HepG2 (cell line): ENCODE measurements around the gene CELF5. TPM values are rescaled to one million over a fixed set of nuclear protein-coding genes. Genes with fewer than 3 reads are reported as not detected.
A peak's percentile ranks its signal among the peaks of the same experiment; 100 is the strongest.

Experiments used
- AGO2 ChIP-seq: fragments of 200-400 bp; formaldehyde crosslinking; optimal IDR thresholded peaks from 2 replicates; pipeline ENCODE3; 2017; ENCODE audit warnings: mild to moderate bottlenecking, low read depth, low read length, moderate library complexity
- ATAD3A ChIP-seq: sonication (generic); formaldehyde crosslinking; IDR thresholded peaks from 2 replicates; pipeline ENCODE4 v1.4.0; 2020; ENCODE audit warnings: missing genetic modification reagents
- BCL6 ChIP-seq: IDR thresholded peaks from 2 replicates; pipeline ENCODE4 v1.6.1; 2016; ENCODE audit warnings: missing genetic modification reagents, missing compliant biosample characterization
- BCLAF1 ChIP-seq: fragments of 450-650 bp; IDR thresholded peaks from 2 replicates; pipeline ENCODE4 v1.6.1; 2017; ENCODE audit warnings: mild to moderate bottlenecking
- CCAR2 ChIP-seq: fragments of 200-400 bp; formaldehyde crosslinking; optimal IDR thresholded peaks from 2 replicates; pipeline ENCODE3; 2018; ENCODE audit warnings: low read depth, mild to moderate bottlenecking, low read length, moderate library complexity
- DMAP1 ChIP-seq: IDR thresholded peaks from 2 replicates; pipeline ENCODE4 v1.6.1; 2016
- GABPB1 ChIP-seq: IDR thresholded peaks from 2 replicates; pipeline ENCODE4 v1.6.1; 2016; ENCODE audit warnings: mild to moderate bottlenecking, missing genetic modification reagents, moderate library complexity, missing compliant biosample characterization
- ISL2 ChIP-seq: sonication (generic); formaldehyde crosslinking; IDR thresholded peaks from 2 replicates; pipeline ENCODE4 v1.5.0; 2020; ENCODE audit warnings: missing genetic modification reagents
- KDM3A ChIP-seq: IDR thresholded peaks from 2 replicates; pipeline ENCODE4 v1.6.1; 2018; ENCODE audit warnings: low read depth, missing compliant biosample characterization
- PRDM4 ChIP-seq: sonication (generic); formaldehyde crosslinking; IDR thresholded peaks from 2 replicates; pipeline ENCODE4 v1.9.0; 2021; ENCODE audit warnings: missing genetic modification reagents, borderline replicate concordance
- SMAD3 ChIP-seq: sonication (generic); formaldehyde crosslinking; IDR thresholded peaks from 2 replicates; pipeline ENCODE4 v1.4.0; 2020; ENCODE audit warnings: missing genetic modification reagents
- SMAD9 ChIP-seq: sonication (generic); formaldehyde crosslinking; IDR thresholded peaks from 2 replicates; pipeline ENCODE4 v1.5.1; 2020; ENCODE audit warnings: mild to moderate bottlenecking, missing genetic modification reagents
- TERF1 ChIP-seq: sonication (generic); formaldehyde crosslinking; IDR thresholded peaks from 2 replicates; pipeline ENCODE4 v1.8.0; 2022; ENCODE audit warnings: mild to moderate bottlenecking, missing genetic modification reagents, moderate library complexity
- ZNF746 ChIP-seq: sonication (generic); formaldehyde crosslinking; IDR thresholded peaks from 2 replicates; pipeline ENCODE4 v1.8.0; 2022; ENCODE audit warnings: mild to moderate bottlenecking, missing genetic modification reagents
- ZNF749 ChIP-seq: sonication (generic); formaldehyde crosslinking; IDR thresholded peaks from 2 replicates; pipeline ENCODE4 v1.8.0; 2022; ENCODE audit warnings: mild to moderate bottlenecking, missing genetic modification reagents, moderate library complexity, borderline replicate concordance
- ZSCAN9 ChIP-seq: IDR thresholded peaks from 2 replicates; pipeline ENCODE4 v1.6.1; 2016; ENCODE audit warnings: borderline replicate concordance
- ZUFSP ChIP-seq: sonication (generic); formaldehyde crosslinking; IDR thresholded peaks from 2 replicates; pipeline ENCODE4 v1.9.0; 2021; ENCODE audit warnings: missing genetic modification reagents, mild to moderate bottlenecking, borderline replicate concordance
- ZZZ3 ChIP-seq: sonication (generic); formaldehyde crosslinking; IDR thresholded peaks from 2 replicates; pipeline ENCODE4 v1.4.0; 2020; ENCODE audit warnings: missing genetic modification reagents, mild to moderate bottlenecking, borderline replicate concordance
- polyA plus RNA-seq, 8 experiments: library from polyadenylated mRNA; depleted of rRNA in 3 of 8; stranded (reverse) in 7 of 8; unstranded in 1 of 8; fragments of >200 nt; fragmentation: Illumina TruSeq in 4 of 8; extraction: Trizol in 4 of 8; gene quantifications; 2 replicates each; pipeline versions ENCODE4 v1.2.1 to v1.2.3, GENCODE V29; 2011 to 2016; ENCODE audit warnings: low read depth in 4 of 8, missing spikeins in 1 of 8, mixed read lengths in 1 of 8; ENCODE audit not compliant: insufficient read depth in 1 of 8
- total RNA-seq, 5 experiments: library from RNA; depleted of rRNA; stranded (reverse); fragments of >200 nt; fragmentation: Illumina TruSeq; extraction: Trizol; gene quantifications; 2 replicates each; pipeline ENCODE4 v1.2.3, GENCODE V29; 2016; ENCODE audit warnings: low read depth in 1 of 5
- TF ChIP-seq, protein P1 (sequence below): sonication (generic); formaldehyde crosslinking; IDR thresholded peaks from 2 replicates; pipeline ENCODE4 v1.8.0; 2022; ENCODE audit warnings: missing genetic modification reagents, mild to moderate bottlenecking, borderline replicate concordance

The CELF5 gene
- total and polyA plus RNA-seq, 2 of the 13 experiments (the other 11 are each of a cell fraction or from before 2014, with no cell fraction given), result 0.31 to 0.84 TPM

GRCh38 chr19:3185461-3186159, 38.9 kb upstream of the CELF5 start, which contains the start of gene NCLN (continued):
- TF ChIP-seq BCLAF1 (no peak), ZSCAN9 (CRISPR knock-in tag) (peak; percentile 19; the same call in 1 of the 2 replicates), TERF1 (no peak), ISL2 (CRISPR knock-in tag) (no peak), ZUFSP (CRISPR knock-in tag) (no peak), GABPB1 (CRISPR knock-in tag) (peak; percentile 91), ZNF749 (peak; percentile 64; the same call in 1 of the 2 replicates), BCL6 (CRISPR knock-in tag) (no peak), CCAR2 (no peak), ATAD3A (CRISPR knock-in tag) (no peak), DMAP1 (CRISPR knock-in tag) (no peak; the same call in 1 of the 2 replicates), SMAD9 (CRISPR knock-in tag) (no peak), SMAD3 (CRISPR knock-in tag) (no peak), AGO2 (no peak), ZZZ3 (CRISPR knock-in tag) (no peak), ZNF746 (CRISPR knock-in tag) (no peak), KDM3A (CRISPR knock-in tag) (0 out of 2 replicates have a peak, but pooled peaks have one; percentile 44), PRDM4 (CRISPR knock-in tag) (no peak)
- TF ChIP-seq, protein P1, sequence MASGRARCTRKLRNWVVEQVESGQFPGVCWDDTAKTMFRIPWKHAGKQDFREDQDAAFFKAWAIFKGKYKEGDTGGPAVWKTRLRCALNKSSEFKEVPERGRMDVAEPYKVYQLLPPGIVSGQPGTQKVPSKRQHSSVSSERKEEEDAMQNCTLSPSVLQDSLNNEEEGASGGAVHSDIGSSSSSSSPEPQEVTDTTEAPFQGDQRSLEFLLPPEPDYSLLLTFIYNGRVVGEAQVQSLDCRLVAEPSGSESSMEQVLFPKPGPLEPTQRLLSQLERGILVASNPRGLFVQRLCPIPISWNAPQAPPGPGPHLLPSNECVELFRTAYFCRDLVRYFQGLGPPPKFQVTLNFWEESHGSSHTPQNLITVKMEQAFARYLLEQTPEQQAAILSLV (CRISPR knock-in tag), result no peak
